IPS-18a (cell line): ENCODE results near the gene NEMF.
"Not testable (repeated sequence)": the region's sequence is repeated elsewhere in the genome, so short reads cannot be mapped to it uniquely, and the experiment has no call there.

Experiments
- H3K27ac ChIP-seq: one replicate; pipeline ENCODE4 v1.5.1; 2013; ENCODE audit warnings: low read length
- H3K27me3 ChIP-seq: one replicate; pipeline ENCODE4 v1.6.1; 2013; ENCODE audit warnings: mild to moderate bottlenecking, low read length; ENCODE audit not compliant: control insufficient read depth, insufficient read depth
- H3K36me3 ChIP-seq: one replicate; pipeline ENCODE4 v1.6.1; 2013; ENCODE audit warnings: low read depth, low read length; ENCODE audit not compliant: control insufficient read depth
- H3K4me1 ChIP-seq: one replicate; pipeline ENCODE4 v1.6.1; 2013; ENCODE audit warnings: low read depth, low read length; ENCODE audit not compliant: control insufficient read depth
- H3K4me3 ChIP-seq: one replicate; pipeline ENCODE4 v1.5.1; 2013; ENCODE audit warnings: low read length
- H3K9ac ChIP-seq: one replicate; pipeline ENCODE4 v1.6.1; 2013; ENCODE audit warnings: mild to moderate bottlenecking, low read length, moderate library complexity
- H3K9me3 ChIP-seq: one replicate; pipeline ENCODE4 v1.6.1; 2013; ENCODE audit warnings: low read depth, low read length; ENCODE audit not compliant: control insufficient read depth

NEMF gene

GRCh38 chr14:49783394-49784014 lies 69.1 kb downstream of the NEMF start:
- Histone ChIP-seq H3K9ac (no peak overlapping the region), H3K27me3 (no peaks in the 10 kb centered on the region), H3K4me3 (no peak overlapping the region), H3K9me3 (no peaks in the 10 kb centered on the region), H3K4me1 (no peaks in the 10 kb centered on the region), H3K27ac (no peak overlapping the region), H3K36me3 (peaks cover 89% of the 10 kb centered on the region)

- not testable (repeated sequence) for H3K9ac ChIP-seq, H3K9me3 ChIP-seq, H3K4me1 ChIP-seq, H3K27me3 ChIP-seq, H3K4me3 ChIP-seq, H3K27ac ChIP-seq
- H3K36me3 ChIP-seq = peaks cover 78% of the 10 kb centered on the region
Measured at GRCh38 chr14:49781040-49781439, 71.5 kb downstream of the NEMF start.

GRCh38 chr14:49778421-49778820 lies 74.2 kb downstream of the NEMF start:
- H3K9ac ChIP-seq = no peak overlapping the region
- H3K27me3 ChIP-seq = no peaks in the 10 kb centered on the region
- H3K36me3 ChIP-seq = peaks cover 63% of the 10 kb centered on the region
- no peaks in the 10 kb centered on the region for H3K4me1 ChIP-seq
- no peak overlapping the region for H3K4me3 ChIP-seq
- no peaks in the 10 kb centered on the region for H3K9me3 ChIP-seq
- no peak overlapping the region for H3K27ac ChIP-seq

GRCh38 chr14:49774106-49774505 lies 78.5 kb downstream of the NEMF start:
- Histone ChIP-seq H3K36me3 (peaks cover 26% of the 10 kb centered on the region), H3K9ac (no peak overlapping the region), H3K4me3 (no peak overlapping the region), H3K27ac (no peak overlapping the region), H3K4me1 (peaks cover 3% of the 10 kb centered on the region), H3K9me3 (no peaks in the 10 kb centered on the region), H3K27me3 (no peaks in the 10 kb centered on the region)

- H3K27ac ChIP-seq, H3K4me3 ChIP-seq, H3K27me3 ChIP-seq, H3K9ac ChIP-seq, H3K9me3 ChIP-seq: not testable (repeated sequence)
- peaks cover 11% of the 10 kb centered on the region for H3K4me1 ChIP-seq
- peaks cover 11% of the 10 kb centered on the region for H3K36me3 ChIP-seq
Measured at GRCh38 chr14:49771691-49772090, 80.9 kb downstream of the NEMF start.

- H3K27me3 ChIP-seq = no peaks in the 10 kb centered on the region
- H3K4me1 ChIP-seq = peaks cover 11% of the 10 kb centered on the region
- H3K36me3 ChIP-seq = peaks cover 11% of the 10 kb centered on the region
- no peak overlapping the region for H3K9ac ChIP-seq
- H3K9me3 ChIP-seq = no peaks in the 10 kb centered on the region
- H3K4me3 ChIP-seq = no peak overlapping the region
- no peak overlapping the region for H3K27ac ChIP-seq
Measured at GRCh38 chr14:49770212-49770817, 82.3 kb downstream of the NEMF start.

GRCh38 chr14:49769581-49770211 lies 82.9 kb downstream of the NEMF start:
- no peaks in the 10 kb centered on the region for H3K27me3 ChIP-seq
- H3K27ac ChIP-seq = no peak overlapping the region
- peak overlapping the region; percentile 91 for H3K9ac ChIP-seq
- peaks cover 11% of the 10 kb centered on the region for H3K4me1 ChIP-seq
- H3K36me3 ChIP-seq = peaks cover 5% of the 10 kb centered on the region
- peak overlapping the region; percentile 85 for H3K4me3 ChIP-seq
- H3K9me3 ChIP-seq = no peaks in the 10 kb centered on the region

GRCh38 chr14:49769171-49769570 lies 83.4 kb downstream of the NEMF start:
- Histone ChIP-seq H3K27me3 (no peaks in the 10 kb centered on the region), H3K4me1 (peaks cover 11% of the 10 kb centered on the region), H3K9me3 (no peaks in the 10 kb centered on the region), H3K4me3 (peak overlapping the region; percentile 85), H3K9ac (peak overlapping the region; percentile 91), H3K36me3 (no peaks in the 10 kb centered on the region), H3K27ac (no peak overlapping the region)

GRCh38 chr14:49768301-49769121 lies 84.1 kb downstream of the NEMF start:
- Histone ChIP-seq H3K27ac (peak overlapping the region; percentile 38), H3K4me3 (peak overlapping the region; percentile 85), H3K9me3 (no peaks in the 10 kb centered on the region), H3K36me3 (no peaks in the 10 kb centered on the region), H3K27me3 (no peaks in the 10 kb centered on the region), H3K9ac (peak overlapping the region; percentile 91), H3K4me1 (peaks cover 11% of the 10 kb centered on the region)

GRCh38 chr14:49767571-49768300 lies 84.9 kb downstream of the NEMF start, which contains the start of gene KLHDC2:
Gene KLHDC2, plus strand, starts transcription at chr14:49768153. Its CDS starts 316 bp downstream, at chr14:49768469.
- Histone ChIP-seq H3K4me1 (peaks cover 11% of the 10 kb centered on the region), H3K36me3 (no peaks in the 10 kb centered on the region), H3K9ac (peak within 1 kb of the TSS; percentile 91), H3K27me3 (no peaks in the 10 kb centered on the region), H3K4me3 (peak within 1 kb of the TSS; percentile 85), H3K27ac (peak within 1 kb of the TSS; percentile 67), H3K9me3 (no peaks in the 10 kb centered on the region)

- peak overlapping the region; percentile 91 for H3K9ac ChIP-seq
- peaks cover 11% of the 10 kb centered on the region for H3K4me1 ChIP-seq
- H3K27me3 ChIP-seq = no peaks in the 10 kb centered on the region
- no peaks in the 10 kb centered on the region for H3K36me3 ChIP-seq
- peak overlapping the region; percentile 85 for H3K4me3 ChIP-seq
- H3K27ac ChIP-seq = peak overlapping the region; percentile 56
- H3K9me3 ChIP-seq = no peaks in the 10 kb centered on the region
Measured at GRCh38 chr14:49767270-49767570, 85.4 kb downstream of the NEMF start.
